Kidney epithelial cell (primary cell): ENCODE results near the gene CHIC1. TPM values are rescaled to one million over a fixed set of nuclear protein-coding genes. Genes with fewer than 3 reads are reported as not detected.
"Not testable (repeated sequence)": the region's sequence is repeated elsewhere in the genome, so short reads cannot be mapped to it uniquely, and the experiment has no call there.

Experiments used
- DNase-seq: peaks from one replicate; pipeline ENCODE4 v3.0.0-alpha.2; 2010; ENCODE audit warnings: low read depth
- H3K27me3 ChIP-seq: 2 replicates; pipeline ENCODE4 v1.6.0; 2011; ENCODE audit warnings: low read length; ENCODE audit not compliant: control insufficient read depth, insufficient read depth
- H3K36me3 ChIP-seq: 2 replicates; pipeline ENCODE4 v1.5.1; 2011; ENCODE audit warnings: low read length; ENCODE audit not compliant: control insufficient read depth, insufficient read depth
- H3K4me3 ChIP-seq: 2 replicates; pipeline ENCODE4 v1.5.1; 2011; ENCODE audit warnings: low read depth, mild to moderate bottlenecking, control low read depth, low read length
- CTCF ChIP-seq: IDR thresholded peaks from 2 replicates; pipeline ENCODE4 v1.5.1; 2011; ENCODE audit warnings: mild to moderate bottlenecking, moderate library complexity, low read length, control low read depth, inconsistent platforms; ENCODE audit not compliant: insufficient read depth, poor library complexity, severe bottlenecking
- total RNA-seq: library from RNA; depleted of rRNA; stranded (reverse); fragments of >200 nt; gene quantifications from 2 replicates; pipeline ENCODE4 v1.2.3, GENCODE V29; 2015

Gene CHIC1
- total RNA-seq, 1 donor from 2014 or later, result 11.8 TPM

GRCh38 chrX:73683236-73683859 lies 120.4 kb downstream of the CHIC1 start:
- no peak for TF ChIP-seq CTCF
- Histone ChIP-seq H3K27me3 (no peaks in the 10 kb centered on the region), H3K36me3 (no peaks in the 10 kb centered on the region), H3K4me3 (no peak overlapping the region)
- no peak for DNase-seq

GRCh38 chrX:73707014-73707413 lies 144.0 kb downstream of the CHIC1 start:
- H3K4me3 ChIP-seq, DNase-seq, H3K27me3 ChIP-seq, H3K36me3 ChIP-seq: not testable (repeated sequence)

GRCh38 chrX:73728602-73729001 lies 165.6 kb downstream of the CHIC1 start:
- no peak overlapping the region for H3K4me3 ChIP-seq
- DNase-seq, result no peak
- H3K36me3 ChIP-seq, result no peaks in the 10 kb centered on the region
- TF ChIP-seq CTCF, result no peak
- no peaks in the 10 kb centered on the region for H3K27me3 ChIP-seq

Other genes with a start within 250 kb of the CHIC1 start
- not detected in 2 replicates for gene CDX4, start 116.1 kb upstream of the CHIC1 start, total RNA-seq